ENCODE results near the gene MME.

Gene MME

GRCh38 chr3:155046935-155047334 lies 33.2 kb upstream of the MME start:
- no peak overlapping the region for H3K4me3 ChIP-seq (ENCODE audit: low read depth, low read length)
- no peak for TF ChIP-seq CTCF (IDR thresholded peaks at IDR 0.05; ENCODE audit: low read depth, low read length, missing control alignments)
- DNase-seq (ENCODE audit: low read depth) = no peak

GRCh38 chr3:155047672-155048071 lies 32.4 kb upstream of the MME start:
- no peak for DNase-seq (ENCODE audit: low read depth)
- TF ChIP-seq CTCF (IDR thresholded peaks at IDR 0.05; ENCODE audit: low read depth, low read length, missing control alignments) = no peak
- no peak overlapping the region for H3K4me3 ChIP-seq (ENCODE audit: low read depth, low read length)

- no peak for DNase-seq (ENCODE audit: low read depth)
- no peak for TF ChIP-seq CTCF (IDR thresholded peaks at IDR 0.05; ENCODE audit: low read depth, low read length, missing control alignments)
- H3K4me3 ChIP-seq (ENCODE audit: low read depth, low read length) = no peak overlapping the region
These were observed 30.2 kb upstream of the MME start for GRCh38 chr3:155049959-155050358.

- H3K4me3 ChIP-seq (ENCODE audit: low read depth, low read length) = no peak overlapping the region
- DNase-seq (ENCODE audit: low read depth) = no peak
- no peak for TF ChIP-seq CTCF (IDR thresholded peaks at IDR 0.05; ENCODE audit: low read depth, low read length, missing control alignments)
These were observed 27.6 kb upstream of the MME start for GRCh38 chr3:155052470-155052869.

GRCh38 chr3:155053756-155054155 lies 26.4 kb upstream of the MME start:
- H3K4me3 ChIP-seq (ENCODE audit: low read depth, low read length) = no peak overlapping the region

GRCh38 chr3:155064920-155065319 lies 15.2 kb upstream of the MME start:
- no peak for DNase-seq (ENCODE audit: low read depth)
- no peak for TF ChIP-seq CTCF (IDR thresholded peaks at IDR 0.05; ENCODE audit: low read depth, low read length, missing control alignments)
- H3K4me3 ChIP-seq (ENCODE audit: low read depth, low read length) = no peak overlapping the region

More at GRCh38 chr3:155053756-155054155, 26.4 kb upstream of the MME start:
- TF ChIP-seq CTCF (IDR thresholded peaks at IDR 0.05; ENCODE audit: low read depth, low read length, missing control alignments) = no peak
- no peak for DNase-seq (ENCODE audit: low read depth)

GRCh38 chr3:155065537-155065936 lies 14.6 kb upstream of the MME start:
- H3K4me3 ChIP-seq (ENCODE audit: low read depth, low read length) = no peak overlapping the region
- TF ChIP-seq CTCF (IDR thresholded peaks at IDR 0.05; ENCODE audit: low read depth, low read length, missing control alignments) = no peak
- DNase-seq (ENCODE audit: low read depth) = no peak

All from GM12864 (cell line).